Peyer's patch (tissue), 4 donors: ENCODE measurements around the gene CDH10.

Experiments
- CTCF ChIP-seq, 6 experiments: fragments of 450-650 bp in 4 of 6; fragments of 200-600 bp in 2 of 6; sonication (generic) in 1 of 6; IDR thresholded peaks; one replicate each; pipeline ENCODE4 v1.5.1; 2017 to 2019; ENCODE audit warnings: antibody characterized with exemption in 6 of 6, mild to moderate bottlenecking in 3 of 6, moderate library complexity in 1 of 6
- POLR2A ChIP-seq, 2 donors: fragments of 450-650 bp; IDR thresholded peaks; one replicate each; pipeline ENCODE4 v1.5.1; 2017; ENCODE audit warnings: antibody characterized with exemption in 2 of 2, mild to moderate bottlenecking in 2 of 2, moderate library complexity in 2 of 2

DNA sequence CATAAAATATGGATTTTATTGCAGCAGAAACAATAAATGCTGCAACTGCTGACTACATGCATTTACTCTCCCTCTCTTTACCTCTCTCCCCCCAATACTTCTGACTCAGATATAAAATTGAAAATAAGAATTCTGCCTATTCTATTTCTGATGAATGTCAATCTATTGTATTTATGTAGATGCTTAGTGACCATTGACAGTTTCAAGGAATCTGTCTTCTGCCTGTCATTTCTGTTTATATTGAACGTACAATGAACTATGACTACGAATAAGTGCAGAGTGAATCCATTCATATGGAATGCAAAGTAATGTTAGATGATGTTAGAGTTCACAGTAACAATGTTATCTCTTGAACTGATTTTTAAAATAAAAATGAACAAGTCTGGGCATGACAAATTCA lies 898 bp downstream of the CDH10 start:
- no peak for TF ChIP-seq CTCF (IDR thresholded peaks at IDR 0.05)
- TF ChIP-seq POLR2A (IDR thresholded peaks at IDR 0.05), result no peak
